Left lung (tissue), 10 donors: Measurements from ENCODE around the gene FAM149B1. TPM values are rescaled to one million over a fixed set of nuclear protein-coding genes. Genes with fewer than 3 reads are reported as not detected.

Source experiments
- ATAC-seq: fragments of 200-7000 bp; cut with Tn5 transposase; one replicate; pipeline ENCODE4 v1.9.1; 2020; ENCODE audit warnings: moderate library complexity
- DNase-seq, 4 donors: peaks; one replicate each; pipeline ENCODE4 v3.0.0-alpha.2; 2013 to 2020
- H3K27ac ChIP-seq, 2 donors: fragments of 200-600 bp; sonication (generic) in 1 of 2; one replicate each; pipeline versions ENCODE4 v1.5.0 to v1.8.0; 2020 to 2021
- H3K27me3 ChIP-seq, 2 donors: fragments of 200-600 bp; sonication (generic) in 1 of 2; one replicate each; pipeline versions ENCODE4 v1.5.0 to v1.8.0; 2020 to 2021
- H3K36me3 ChIP-seq, 2 donors: fragments of 200-600 bp; sonication (generic) in 1 of 2; one replicate each; pipeline versions ENCODE4 v1.5.0 to v1.8.0; 2020 to 2021
- H3K4me1 ChIP-seq, 2 donors: fragments of 200-600 bp; one replicate each; pipeline ENCODE4 v1.8.0; 2021
- H3K4me3 ChIP-seq, 2 donors: fragments of 200-600 bp; sonication (generic) in 1 of 2; one replicate each; pipeline versions ENCODE4 v1.5.0 to v1.8.0; 2020 to 2021; ENCODE audit warnings: mild to moderate bottlenecking in 1 of 2
- H3K9me3 ChIP-seq, 2 donors: fragments of 200-600 bp; sonication (generic) in 1 of 2; one replicate each; pipeline versions ENCODE4 v1.5.0 to v1.8.0; 2020 to 2021
- intact Hi-C, 2 donors: fragments of 100-400 bp; cut with DNase I; formaldehyde crosslinking; loops; one replicate each; pipeline versions ENCODE4 v1.11.2 to v1.14.2; 2022
- polyA plus RNA-seq, 6 donors: library from polyadenylated mRNA; unstranded; fragments of 120-200 nt; gene quantifications; one replicate each; pipeline ENCODE4 v1.2.1, GENCODE V29; 2013; ENCODE audit not compliant: insufficient read length in 6 of 6
- total RNA-seq, 2 donors: library from RNA; stranded (reverse); fragmentation: NEBNext Ultra II Directional; extraction: Animal tissue kit (Norgen Biotek cat#: 25700); gene quantifications; one replicate each; pipeline ENCODE4 v1.2.1, GENCODE V29; 2021
- TF ChIP-seq, protein P1 (sequence below), 2 donors: fragments of 200-600 bp; sonication (generic) in 1 of 2; IDR thresholded peaks; one replicate each; pipeline versions ENCODE4 v1.5.0 to v1.8.0; 2021; ENCODE audit warnings: antibody characterized with exemption in 2 of 2
- donor health status: DM: no; HTN: yes; CAD: no.
- donor health status: DM: no; HTN: no; CAD: no.

The FAM149B1 gene
- total and polyA plus RNA-seq, 8 donors: 20.4 to 58.8 (median 49.8) TPM

DNA sequence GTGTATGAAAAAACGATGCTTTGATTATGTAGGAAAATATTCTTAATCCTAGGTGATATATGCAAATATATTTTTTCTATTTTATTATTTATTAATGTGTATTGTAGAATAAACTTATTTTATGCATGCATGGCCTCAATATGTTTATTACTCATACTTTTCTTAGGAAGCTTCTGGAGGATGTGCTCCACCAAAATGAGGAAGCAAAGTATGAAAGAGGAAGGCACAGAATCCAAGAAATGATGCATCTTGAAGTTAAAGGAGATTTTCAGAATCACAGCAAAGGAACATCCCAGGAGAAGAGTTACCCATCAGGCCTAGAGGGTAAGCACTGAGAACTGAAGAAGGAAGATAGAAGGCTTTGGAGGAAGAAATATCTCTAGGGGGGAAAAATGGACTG lies 119.5 kb downstream of the FAM149B1 start:
- Histone ChIP-seq H3K4me3 (no peak overlapping the region), H3K9me3 (no peaks in the 10 kb centered on the region), H3K27me3 (no peaks in the 10 kb centered on the region), H3K27ac (no peak overlapping the region), H3K36me3 (no peaks in the 10 kb centered on the region), H3K4me1 (no peaks in the 10 kb centered on the region)
- TF ChIP-seq, protein P1, sequence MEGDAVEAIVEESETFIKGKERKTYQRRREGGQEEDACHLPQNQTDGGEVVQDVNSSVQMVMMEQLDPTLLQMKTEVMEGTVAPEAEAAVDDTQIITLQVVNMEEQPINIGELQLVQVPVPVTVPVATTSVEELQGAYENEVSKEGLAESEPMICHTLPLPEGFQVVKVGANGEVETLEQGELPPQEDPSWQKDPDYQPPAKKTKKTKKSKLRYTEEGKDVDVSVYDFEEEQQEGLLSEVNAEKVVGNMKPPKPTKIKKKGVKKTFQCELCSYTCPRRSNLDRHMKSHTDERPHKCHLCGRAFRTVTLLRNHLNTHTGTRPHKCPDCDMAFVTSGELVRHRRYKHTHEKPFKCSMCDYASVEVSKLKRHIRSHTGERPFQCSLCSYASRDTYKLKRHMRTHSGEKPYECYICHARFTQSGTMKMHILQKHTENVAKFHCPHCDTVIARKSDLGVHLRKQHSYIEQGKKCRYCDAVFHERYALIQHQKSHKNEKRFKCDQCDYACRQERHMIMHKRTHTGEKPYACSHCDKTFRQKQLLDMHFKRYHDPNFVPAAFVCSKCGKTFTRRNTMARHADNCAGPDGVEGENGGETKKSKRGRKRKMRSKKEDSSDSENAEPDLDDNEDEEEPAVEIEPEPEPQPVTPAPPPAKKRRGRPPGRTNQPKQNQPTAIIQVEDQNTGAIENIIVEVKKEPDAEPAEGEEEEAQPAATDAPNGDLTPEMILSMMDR (IDR thresholded peaks at IDR 0.05): no peak
- intact Hi-C loops: no loop called here
- no peak for DNase-seq
- ATAC-seq: no peak

DNA sequence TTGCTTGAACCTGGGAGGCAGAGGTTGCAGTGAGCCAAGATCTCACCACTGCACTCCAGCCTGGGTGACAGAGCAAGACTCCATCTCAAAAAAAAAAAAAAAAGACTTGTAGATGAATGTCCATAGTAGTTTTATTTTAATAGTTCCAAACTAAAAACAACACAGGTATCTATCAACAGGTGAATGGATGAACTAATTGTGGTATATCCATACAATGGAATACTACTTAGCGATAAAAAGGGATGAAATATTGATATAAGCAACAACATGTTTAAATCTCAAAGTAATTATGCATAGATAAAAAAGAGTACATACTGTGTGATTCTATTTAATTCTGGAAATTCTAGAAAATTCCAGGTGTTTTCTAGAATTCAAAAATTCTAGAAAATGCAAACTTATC lies 122.0 kb downstream of the FAM149B1 start:
- no peaks in the 10 kb centered on the region for H3K27me3 ChIP-seq
- H3K36me3 ChIP-seq: no peaks in the 10 kb centered on the region
- no peak overlapping the region for H3K27ac ChIP-seq
- TF ChIP-seq, protein P1 (IDR thresholded peaks at IDR 0.05): no peak
- no peaks in the 10 kb centered on the region for H3K4me1 ChIP-seq
- H3K9me3 ChIP-seq: no peaks in the 10 kb centered on the region
- ATAC-seq (no peak), DNase-seq (no peak)
- no peak overlapping the region for H3K4me3 ChIP-seq
- intact Hi-C loops: no loop called here

DNA sequence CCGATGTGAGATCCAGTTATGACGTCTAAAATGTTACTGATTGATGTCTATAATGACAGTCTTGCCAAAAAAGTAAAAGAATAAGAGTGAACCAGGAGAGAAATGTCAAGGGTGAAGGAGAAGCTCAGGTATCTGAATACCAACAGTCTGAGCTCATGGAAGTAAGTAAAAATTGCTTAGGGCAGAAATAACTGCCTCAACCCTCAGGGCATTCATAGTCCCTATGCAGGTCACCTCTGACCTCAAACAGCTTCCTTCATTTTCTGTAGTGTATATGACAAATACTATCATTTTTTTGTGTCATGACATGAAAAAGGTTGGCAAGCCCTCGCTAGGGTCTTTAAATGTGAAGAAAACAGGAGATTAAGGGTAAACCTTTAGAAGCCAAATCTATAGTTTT lies 125.5 kb downstream of the FAM149B1 start:
- Histone ChIP-seq H3K27ac (no peak overlapping the region), H3K36me3 (no peaks in the 10 kb centered on the region), H3K4me1 (no peaks in the 10 kb centered on the region), H3K4me3 (no peak overlapping the region), H3K27me3 (no peaks in the 10 kb centered on the region), H3K9me3 (no peaks in the 10 kb centered on the region)
- ATAC-seq (no peak), DNase-seq (no peak)
- TF ChIP-seq, protein P1 (IDR thresholded peaks at IDR 0.05): no peak
- intact Hi-C loops: no loop called here

Other genes with a start within 250 kb of the FAM149B1 start
- gene PLA2G12B, start 213.3 kb upstream of the FAM149B1 start, total RNA-seq: 1 to 10 TPM in 1 of 2 donors, under 1 TPM in 1; 0.65 to 2.2 TPM
- gene PLA2G12B, start 213.3 kb upstream of the FAM149B1 start, polyA plus RNA-seq: 1 to 10 TPM in 2 of 6 donors, under 1 TPM in 4; 0.38 to 3.3 (median 0.71) TPM
- 10 to 100 TPM; 49.3 to 60.3 TPM for gene P4HA1, start 71.3 kb upstream of the FAM149B1 start, total RNA-seq
- 10 to 100 TPM; 47.4 to 94.4 (median 67.8) TPM for gene P4HA1, start 71.3 kb upstream of the FAM149B1 start, polyA plus RNA-seq
- gene NUDT13, start 57.7 kb upstream of the FAM149B1 start, total RNA-seq: 1 to 10 TPM; 1.4 to 2.1 TPM
- gene NUDT13, start 57.7 kb upstream of the FAM149B1 start, polyA plus RNA-seq: 1 to 10 TPM; 6.1 to 7.9 (median 7.7) TPM
- gene ECD, start 111 bp upstream of the FAM149B1 start, total RNA-seq: 10 to 100 TPM; 22.6 to 25.0 TPM
- gene ECD, start 111 bp upstream of the FAM149B1 start, polyA plus RNA-seq: 10 to 100 TPM; 35.8 to 42.7 (median 36.8) TPM
- gene DNAJC9, start 79.1 kb downstream of the FAM149B1 start, total RNA-seq: 10 to 100 TPM; 14.6 to 17.6 TPM
- gene DNAJC9, start 79.1 kb downstream of the FAM149B1 start, polyA plus RNA-seq: 10 to 100 TPM; 29.2 to 34.8 (median 32.8) TPM
- gene MRPS16, start 84.5 kb downstream of the FAM149B1 start, total RNA-seq: 10 to 100 TPM; 67.3 to 83.6 TPM
- 10 to 100 TPM; 57.2 to 74.1 (median 65.6) TPM for gene MRPS16, start 84.5 kb downstream of the FAM149B1 start, polyA plus RNA-seq
- gene CFAP70, start 190.7 kb downstream of the FAM149B1 start, total RNA-seq: 1 to 10 TPM in 1 of 2 donors, under 1 TPM in 1; 0.87 to 3.2 TPM
- 10 to 100 TPM in 4 of 6 donors, 1 to 10 TPM in 2; 9.0 to 21.8 (median 15.8) TPM for gene CFAP70, start 190.7 kb downstream of the FAM149B1 start, polyA plus RNA-seq
- gene ANXA7, start 245.9 kb downstream of the FAM149B1 start, total RNA-seq: 100 to 1,000 TPM in 1 of 2 donors, 10 to 100 TPM in 1; 99.4 to 118 TPM
- gene ANXA7, start 245.9 kb downstream of the FAM149B1 start, polyA plus RNA-seq: 10 to 100 TPM; 63.7 to 78.9 (median 71.4) TPM